T-helper 2 cell treated with Interferon-gamma antibody and Interleukin-4, amounts not matched to agents 100 ng/mL and 5 ng/mL, for 36 hours (primary cell): Measurements from ENCODE around the gene FLT1. TPM values are rescaled to one million over a fixed set of nuclear protein-coding genes. Genes with fewer than 3 reads are reported as not detected.

ENCODE experiments used
- intact Hi-C: fragments of 100-400 bp; cut with micrococcal nuclease; formaldehyde crosslinking; loops from one replicate; pipeline ENCODE4 v1.15.1; 2023
- total RNA-seq: library from RNA; stranded (reverse); gene quantifications from 2 replicates; pipeline ENCODE4 v1.2.3, GENCODE V29; 2022

The FLT1 gene
- total RNA-seq, 1 donor from 2014 or later: 0.82 TPM

DNA sequence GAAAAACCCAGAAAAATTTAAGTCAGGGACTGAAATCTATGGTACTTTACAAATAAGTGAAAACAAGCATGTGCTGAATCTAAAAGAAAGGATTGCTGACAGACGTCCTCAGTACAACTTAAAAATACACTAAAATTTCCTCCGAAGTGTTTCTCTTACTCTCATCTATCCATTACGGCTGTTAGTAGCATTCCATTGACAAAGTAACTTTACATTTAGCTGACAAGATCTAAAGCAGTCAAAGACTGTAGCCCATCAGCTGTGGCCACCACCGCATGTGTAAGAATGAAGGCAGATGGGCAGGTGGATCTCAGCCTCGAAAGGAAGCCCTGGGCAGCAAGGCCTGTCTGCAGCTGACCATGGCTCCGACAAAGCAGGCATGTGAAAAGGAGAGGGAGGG is 59.0 kb downstream of the FLT1 start:
- intact Hi-C loops: no loop called here

DNA sequence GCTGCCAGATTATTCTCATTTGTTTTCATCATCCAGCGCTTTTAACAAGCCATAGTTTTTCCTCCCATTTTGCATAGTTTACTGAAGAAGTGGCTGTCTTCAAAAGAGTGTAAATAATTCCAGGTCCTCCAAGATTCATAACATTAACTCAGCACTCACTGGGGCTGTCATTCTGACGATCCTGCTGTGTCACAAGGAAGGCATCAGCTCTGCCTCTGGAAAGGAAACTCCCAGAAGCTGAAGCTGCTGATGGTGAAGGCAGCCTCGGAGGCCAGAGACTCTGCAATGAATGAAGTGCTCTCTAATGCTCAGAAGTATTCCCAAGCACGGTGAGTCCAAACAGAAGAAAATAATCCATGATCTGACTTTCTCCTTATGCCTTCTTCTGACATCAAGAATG is 60.0 kb downstream of the FLT1 start:
- intact Hi-C loops: no loop called here

DNA sequence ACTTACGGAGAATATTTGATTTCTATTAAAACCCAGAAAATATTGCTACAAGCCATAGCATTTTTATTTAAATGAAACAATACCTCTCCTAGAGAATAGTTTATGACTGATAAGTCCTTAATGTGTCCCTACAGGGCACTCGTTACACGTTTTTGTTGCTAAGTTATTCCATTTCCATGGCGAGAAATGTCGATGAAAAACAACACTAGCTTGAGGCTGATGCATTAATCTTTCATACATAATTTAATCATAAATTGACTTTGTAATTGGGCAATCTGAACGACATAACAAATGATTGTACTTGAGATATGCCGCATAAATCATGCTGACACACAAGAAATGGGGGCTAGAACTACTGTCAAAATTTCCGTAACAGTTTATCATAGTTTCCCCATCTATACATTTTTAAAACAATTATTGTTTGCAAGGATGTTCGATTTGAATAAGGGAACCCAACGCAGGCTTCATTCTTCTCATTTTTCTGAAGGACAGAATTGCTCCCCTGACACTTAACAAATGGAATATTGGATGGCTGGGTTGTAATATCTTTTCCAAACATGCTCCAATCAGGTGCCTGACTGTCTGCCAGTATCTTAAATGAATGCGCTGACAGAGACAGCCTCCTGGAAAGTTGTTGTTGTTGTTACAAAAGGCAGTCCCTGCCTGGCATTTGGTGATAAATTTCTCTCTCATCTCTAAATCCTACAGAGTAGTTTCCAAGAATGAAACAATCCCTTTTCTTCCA is 61.9 kb downstream of the FLT1 start:
- intact Hi-C loops: no loop called here

DNA sequence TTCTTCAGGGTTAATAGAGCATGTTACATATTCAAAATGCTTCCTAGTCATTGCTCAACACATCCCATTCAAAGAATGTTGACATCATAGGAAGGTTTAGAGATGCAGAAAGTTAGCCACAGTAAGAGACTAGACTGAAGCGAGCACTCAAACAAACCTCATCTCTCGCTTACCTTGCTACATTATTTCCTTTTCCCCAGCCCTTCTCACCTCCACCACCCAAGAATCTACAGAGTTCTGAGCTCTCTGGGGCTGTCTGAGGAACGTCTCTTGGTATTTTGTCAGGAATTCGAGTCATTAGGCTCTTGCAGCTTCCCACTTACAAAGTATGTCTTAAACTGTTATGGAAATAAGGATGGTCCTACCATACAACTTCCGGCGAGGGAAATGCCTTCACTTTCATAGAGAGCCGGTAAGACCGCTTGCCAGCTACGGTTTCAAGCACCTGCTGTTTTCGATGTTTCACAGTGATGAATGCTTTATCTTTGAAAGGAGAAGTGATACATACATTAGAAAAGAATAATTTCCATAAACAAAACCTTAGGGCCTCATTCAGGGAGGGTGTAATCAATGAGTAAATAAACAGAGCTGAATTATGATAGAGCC is 65.1 kb downstream of the FLT1 start:
- intact Hi-C loops: no loop called here

DNA sequence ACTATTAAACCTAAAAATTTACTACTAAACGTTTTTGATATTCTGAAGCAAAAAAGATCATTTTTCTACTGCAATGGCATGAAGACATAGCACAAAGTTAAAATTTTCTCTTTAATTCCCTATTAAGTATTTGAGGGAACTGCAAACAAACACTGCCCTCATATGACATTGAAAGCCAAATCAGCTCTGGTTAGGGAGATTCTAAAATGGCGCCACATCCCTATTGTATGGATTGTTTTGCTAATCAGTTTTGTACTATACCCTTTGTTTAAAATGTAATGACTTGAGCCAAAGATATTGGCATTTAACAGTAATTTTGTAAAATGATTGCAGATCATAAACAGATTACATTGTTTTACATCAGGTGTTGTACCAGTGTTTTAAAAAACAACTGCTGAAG is 65.8 kb downstream of the FLT1 start:
- intact Hi-C loops: no loop called here

DNA sequence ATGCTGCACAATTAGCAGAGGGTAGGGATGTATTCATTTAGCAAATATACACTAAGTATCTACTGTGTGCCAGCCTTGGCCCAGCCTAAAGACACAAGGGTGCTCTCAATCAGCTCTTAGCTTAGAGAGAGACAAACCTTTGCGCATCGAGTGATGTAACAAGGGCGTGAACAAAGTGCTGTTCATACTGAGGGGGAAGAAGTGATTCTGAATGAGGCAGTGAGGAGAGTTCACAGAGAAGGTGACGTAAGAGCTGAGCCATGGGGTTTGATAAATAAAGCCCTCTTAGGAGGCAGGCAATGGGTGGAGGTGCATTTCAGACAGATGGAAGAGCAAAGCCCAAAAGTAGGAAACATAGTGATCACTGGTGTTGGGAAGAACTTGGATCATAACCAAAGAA is 68.5 kb downstream of the FLT1 start:
- intact Hi-C loops: no loop called here

DNA sequence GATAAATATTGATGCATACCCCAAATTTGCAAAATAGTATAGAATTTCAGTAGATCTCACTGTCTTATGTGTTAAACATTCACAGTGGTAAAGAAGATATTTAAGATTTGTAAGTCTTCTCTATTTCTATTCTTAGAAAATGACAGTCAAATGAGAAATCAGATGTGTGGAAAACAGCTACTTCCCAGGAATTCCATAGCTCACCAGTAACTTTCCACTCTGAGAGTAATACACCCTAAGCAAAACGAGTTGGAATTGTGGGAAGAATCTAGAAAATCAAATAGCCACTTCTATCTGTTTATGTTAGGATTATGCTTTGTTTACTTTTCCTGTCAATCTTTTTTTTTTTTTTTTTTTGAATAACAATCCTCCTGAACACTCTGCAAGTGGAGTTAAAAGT is 69.1 kb downstream of the FLT1 start:
- intact Hi-C loops: no loop called here

DNA sequence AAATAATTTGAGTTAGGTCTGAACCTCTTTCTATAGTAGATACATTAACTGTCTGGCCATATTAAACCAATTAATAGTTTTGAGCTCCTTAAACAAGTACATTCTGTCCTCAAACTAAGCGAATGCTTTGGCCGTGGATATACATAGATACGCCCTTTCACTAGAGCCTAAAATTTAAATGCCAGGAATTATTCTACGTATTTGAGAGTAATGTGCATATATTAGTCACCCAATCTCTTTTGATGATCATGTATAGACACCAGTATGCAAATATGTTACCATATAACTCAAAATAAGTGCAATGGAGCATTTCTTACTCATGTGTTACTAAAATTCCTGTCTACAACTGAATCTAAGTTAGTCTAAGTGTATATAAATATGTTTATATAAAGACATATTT is 70.4 kb downstream of the FLT1 start:
- intact Hi-C loops: no loop called here

DNA sequence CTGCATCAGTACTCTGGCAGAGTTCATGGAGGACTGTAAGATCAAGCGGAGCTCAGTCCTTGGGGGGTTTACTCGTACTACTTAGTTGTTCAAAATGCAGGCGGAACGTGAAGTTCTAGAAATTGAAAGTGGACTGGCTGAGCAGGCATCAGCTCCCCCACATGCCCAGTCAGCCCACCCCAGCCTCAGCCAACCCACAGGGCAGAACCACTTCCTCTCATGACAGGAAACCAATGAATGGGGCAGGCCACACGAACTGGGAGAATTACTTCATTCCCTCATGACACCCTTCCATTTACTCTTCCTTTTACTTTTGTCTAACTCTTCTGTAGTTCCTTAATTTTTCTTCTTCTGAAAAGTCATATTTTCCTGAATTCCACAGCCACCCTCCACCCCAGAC is 71.9 kb downstream of the FLT1 start:
- intact Hi-C loops: no loop called here

DNA sequence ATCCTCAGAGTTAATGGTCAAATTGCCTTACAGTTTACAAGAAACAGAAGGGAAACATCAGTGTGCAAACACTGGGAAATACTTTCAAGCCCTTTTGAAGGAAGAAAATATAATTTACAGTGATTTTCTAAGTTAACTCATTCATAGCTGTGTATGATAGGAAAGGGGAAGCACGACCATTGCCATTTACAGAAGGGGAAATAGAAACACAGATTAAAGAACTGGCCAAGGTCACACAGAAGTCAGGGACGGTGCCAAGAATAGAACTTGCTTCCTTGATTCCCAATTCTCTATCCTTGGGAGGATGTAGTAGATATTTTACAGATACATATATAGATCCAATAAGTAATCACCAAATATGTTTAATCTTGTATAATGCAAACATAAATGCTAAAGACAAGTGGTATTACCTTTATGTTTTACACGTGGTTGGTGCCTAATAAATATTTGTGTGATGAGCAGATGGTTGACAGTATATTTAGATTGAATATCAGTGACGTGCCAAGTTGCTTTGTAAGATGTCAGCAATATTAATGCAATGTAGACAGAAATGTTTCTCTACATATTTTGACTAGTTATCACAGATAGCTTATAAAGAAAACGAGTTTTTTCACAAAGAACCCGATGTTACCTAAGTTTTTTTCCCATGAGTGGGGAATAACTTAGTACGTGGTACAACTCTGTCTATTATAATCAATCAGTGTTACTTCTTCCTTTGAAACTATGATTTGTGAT is 73.1 kb downstream of the FLT1 start:
- intact Hi-C loops: no loop called here

DNA sequence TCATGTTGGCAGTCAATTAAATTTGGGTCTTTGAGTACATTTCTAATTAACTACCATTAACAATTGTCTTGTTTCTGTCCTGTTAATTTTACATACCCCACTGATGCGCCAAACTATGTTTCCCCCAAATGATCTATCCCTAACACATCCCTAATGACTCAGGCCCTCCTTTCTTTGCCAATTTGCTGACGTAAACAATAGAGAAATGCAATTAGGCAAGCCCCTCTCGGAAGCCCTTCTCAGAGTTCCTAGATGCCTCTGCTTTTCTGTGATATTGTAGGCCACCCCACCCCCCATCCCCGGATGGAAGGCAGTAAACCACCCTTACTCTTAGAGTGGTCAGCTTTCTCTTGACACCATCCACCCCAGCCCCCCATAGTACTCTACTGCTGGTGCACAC is 74.2 kb downstream of the FLT1 start:
- intact Hi-C loops: no loop called here

DNA sequence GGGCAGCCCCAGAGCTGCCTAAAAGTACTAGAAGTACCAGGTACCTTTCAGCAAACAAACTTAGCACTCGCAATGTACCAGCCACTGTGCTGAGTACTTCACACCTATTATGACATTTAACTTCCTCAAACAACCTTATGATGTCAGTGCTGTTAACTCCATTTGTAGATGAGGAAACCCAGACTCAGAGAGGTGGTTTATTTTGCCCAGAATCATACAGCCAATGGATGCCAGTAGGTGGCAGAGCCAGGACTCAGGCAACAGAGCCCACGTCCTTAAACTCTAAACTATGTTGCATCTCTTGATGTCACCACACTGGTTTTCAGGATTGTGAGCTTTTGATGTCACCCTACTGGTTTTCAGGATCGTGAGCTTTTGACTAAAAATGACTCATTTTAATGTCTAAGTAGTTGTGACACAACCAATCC is 78.9 kb downstream of the FLT1 start:
- intact Hi-C loops: no loop called here

DNA sequence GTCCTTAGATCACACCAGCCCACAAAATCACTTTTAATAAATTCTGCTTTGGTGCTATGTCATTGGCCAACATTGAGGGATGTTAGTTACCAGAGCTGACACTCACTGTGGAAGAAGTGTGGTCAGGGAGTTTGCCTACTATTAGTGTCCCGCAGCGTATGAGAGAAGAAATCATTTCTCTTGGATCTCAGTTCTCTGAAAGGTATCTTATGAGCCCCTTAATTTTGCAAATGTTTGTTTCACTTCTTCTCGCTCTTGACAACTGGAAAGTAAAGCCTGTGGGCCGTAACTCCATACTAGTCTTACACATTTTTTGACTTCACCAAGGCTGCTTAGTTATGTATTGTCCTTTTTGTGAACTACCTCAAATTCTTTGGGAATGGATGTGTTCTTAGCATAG is 80.9 kb downstream of the FLT1 start:
- intact Hi-C loops: no loop called here

DNA sequence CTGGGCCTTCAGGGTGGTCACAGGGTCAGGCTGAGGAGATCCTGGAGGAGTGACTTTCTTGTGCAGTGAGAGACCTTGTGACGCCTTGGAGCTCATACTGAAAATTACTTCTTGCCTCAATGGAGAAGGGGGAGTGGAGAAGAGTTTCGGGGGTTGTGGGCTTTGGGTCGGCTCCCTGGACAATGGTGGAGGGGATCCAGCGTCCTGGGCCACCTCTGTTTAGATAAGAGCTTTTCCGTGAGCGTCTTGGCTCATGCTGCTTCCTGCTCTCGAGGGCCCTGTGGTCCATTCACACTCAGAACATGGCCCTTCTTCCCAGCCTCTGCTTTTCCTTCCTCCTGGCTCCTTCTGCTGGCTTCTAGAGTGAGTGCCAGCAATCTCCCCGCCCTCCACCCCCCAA is 81.9 kb downstream of the FLT1 start:
- intact Hi-C loops: no loop called here

DNA sequence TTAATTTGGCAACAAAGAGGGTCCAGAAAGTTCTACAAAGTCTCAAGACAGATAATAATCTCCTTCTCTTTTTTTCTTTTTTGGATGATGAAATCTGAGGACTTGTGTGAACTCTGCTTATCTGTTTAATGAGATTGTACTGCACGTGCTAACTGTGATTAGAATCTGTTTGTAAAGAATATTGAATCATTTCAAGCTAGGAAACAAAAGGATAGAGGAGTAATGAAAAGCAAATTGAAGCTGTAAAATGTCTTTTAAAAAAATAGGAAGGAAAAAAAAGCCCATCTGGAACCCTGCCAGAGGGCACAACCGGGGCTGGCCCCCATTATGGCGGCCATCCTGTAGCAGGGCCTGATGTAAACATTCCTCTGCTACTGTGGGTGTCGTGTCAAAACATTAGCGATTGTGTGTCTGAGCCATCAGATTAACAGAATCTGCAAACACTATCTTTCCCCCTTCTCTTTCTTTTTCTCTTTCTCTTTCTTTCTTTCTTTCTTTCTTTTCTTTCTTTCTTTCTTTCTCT is 83.0 kb downstream of the FLT1 start:
- intact Hi-C loops: no loop called here

DNA sequence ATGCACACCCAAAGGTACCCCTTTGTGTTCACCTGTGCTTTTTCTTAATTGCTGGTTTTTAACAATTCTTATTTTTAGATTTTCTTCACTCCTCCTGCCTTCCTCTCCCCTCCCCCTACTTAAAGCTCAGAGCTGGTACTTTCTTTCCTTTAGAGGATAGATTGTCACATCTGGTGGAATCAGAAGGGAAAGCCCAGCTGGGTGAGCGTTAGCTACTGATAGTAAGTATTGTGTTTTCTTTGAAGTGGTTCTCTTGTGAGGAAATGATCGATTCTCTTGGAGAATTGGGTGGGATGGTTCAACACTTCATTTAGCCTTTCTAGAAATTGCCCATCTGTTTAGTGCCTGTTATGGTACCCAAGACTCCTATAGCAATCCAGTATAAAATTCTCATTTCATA is 84.8 kb downstream of the FLT1 start:
- intact Hi-C loops: no loop called here

DNA sequence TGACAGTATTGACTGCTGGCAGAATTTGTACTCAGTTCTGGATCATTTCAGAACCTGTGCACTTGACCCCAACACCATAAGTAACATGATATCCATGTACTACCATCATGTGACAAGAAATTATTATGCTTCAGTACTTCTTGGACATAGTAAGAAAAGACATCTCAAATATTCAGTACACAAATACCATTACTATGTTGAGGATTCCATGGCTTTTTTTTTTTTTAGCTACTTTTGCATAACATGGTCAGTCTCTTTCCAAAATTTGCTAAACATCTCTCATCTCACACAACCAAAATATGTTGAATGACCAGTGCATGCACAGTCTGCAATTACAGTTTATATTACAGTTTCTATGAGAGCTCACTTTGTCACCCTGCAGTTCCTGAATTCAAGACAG is 85.3 kb downstream of the FLT1 start:
- intact Hi-C loops: no loop called here

DNA sequence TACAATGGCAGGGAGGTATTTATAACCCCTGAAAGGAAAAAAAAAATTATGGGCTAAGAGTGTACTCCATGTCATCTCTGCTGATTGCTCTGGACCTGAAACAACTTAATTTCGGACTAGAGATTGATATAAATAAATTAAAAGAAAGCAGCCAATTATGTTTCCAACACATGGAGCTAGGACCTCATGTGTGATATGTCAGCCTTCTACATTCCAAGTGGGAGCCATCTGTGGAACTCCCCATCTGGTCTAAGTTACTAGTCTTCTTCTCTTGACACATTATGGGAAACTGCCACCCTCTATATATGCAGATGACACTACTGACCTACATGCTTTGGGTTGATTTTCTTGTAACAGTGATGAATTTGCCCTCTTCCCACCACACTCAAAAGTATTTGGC is 86.1 kb downstream of the FLT1 start:
- intact Hi-C loops: no loop called here

DNA sequence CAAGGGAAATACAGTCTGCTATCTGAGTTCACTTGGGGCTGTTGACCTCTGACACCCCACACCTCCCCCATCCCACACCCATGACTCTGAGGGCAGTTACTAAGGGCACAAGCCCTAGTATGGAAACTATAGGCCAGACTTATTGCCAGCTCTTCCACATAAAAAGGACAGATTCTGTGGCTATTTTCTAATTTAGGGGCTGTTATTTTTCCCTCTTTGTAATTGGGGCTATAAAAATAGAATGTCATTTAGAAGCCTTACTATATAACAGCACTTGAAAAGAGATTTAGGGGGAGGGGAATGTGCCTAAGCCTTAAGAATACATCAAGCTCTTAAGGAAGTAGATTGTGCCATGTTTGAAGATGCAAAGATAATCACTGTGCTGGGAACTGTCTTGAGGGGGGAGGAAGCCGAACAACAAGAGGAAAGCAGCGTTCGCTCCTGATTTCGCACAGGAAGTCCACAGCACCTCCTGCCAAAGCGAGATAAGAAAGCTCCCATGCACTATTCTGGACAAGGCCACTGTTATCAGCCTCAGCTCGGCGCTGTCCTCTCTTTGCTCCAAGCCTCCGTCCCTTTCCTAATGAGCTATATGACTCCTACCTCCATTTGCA is 86.6 kb downstream of the FLT1 start:
- intact Hi-C loops: no loop called here

DNA sequence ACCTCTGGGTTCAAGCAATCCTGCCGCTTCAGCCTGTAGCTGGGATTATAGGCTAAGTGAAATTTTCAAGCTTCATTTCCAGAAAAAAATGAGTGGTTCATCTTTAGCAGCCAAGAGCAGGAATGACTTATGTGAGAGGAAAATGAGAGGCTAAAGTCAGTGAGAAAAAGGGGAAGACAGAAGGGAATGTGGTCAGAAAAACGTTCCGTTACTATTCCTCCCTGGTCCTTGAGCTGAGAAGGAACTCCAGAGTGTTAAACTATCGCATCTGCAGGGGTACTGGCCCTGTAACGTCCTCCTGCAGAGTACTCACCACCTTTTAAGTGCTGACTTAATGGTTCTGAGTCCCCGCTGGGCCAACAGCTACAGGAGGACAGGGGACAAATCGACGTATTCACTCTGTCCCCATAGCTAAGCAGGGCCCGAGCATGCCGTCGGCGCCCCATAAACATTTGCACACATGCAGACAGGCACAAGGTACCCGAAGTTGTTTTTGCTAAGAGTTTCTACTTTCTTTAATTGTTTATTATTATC is 88.1 kb downstream of the FLT1 start:
- intact Hi-C loops: no loop called here

DNA sequence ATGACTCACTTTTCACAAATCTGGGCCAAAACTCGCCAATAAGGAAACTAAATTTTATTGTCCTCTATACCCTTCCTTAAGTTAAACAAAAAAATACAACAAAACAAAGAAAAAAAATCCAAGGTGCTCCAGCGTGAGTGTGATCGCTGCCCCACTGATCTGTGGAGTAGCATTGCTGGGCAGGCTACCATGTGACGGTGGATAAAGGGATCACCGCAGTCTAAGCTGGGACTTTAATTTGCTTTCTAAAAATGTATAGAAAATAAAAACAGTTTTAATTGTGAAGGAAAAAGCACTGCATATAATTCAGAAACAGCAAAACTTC is 92.9 kb downstream of the FLT1 start:
- intact Hi-C loops: no loop called here
